HG02571 (cell line): ENCODE results near the gene SEPHS2.
"Not testable (repeated sequence)": the region's sequence is repeated elsewhere in the genome, so short reads cannot be mapped to it uniquely, and the experiment has no call there.

Experiments used
- ATAC-seq: cut with Tn5 transposase; IDR thresholded peaks from one replicate; pipeline ENCODE4 v1.9.1; 2021; ENCODE audit warnings: mild to moderate bottlenecking, moderate library complexity; ENCODE audit not compliant: unreplicated experiment

SEPHS2 gene

DNA sequence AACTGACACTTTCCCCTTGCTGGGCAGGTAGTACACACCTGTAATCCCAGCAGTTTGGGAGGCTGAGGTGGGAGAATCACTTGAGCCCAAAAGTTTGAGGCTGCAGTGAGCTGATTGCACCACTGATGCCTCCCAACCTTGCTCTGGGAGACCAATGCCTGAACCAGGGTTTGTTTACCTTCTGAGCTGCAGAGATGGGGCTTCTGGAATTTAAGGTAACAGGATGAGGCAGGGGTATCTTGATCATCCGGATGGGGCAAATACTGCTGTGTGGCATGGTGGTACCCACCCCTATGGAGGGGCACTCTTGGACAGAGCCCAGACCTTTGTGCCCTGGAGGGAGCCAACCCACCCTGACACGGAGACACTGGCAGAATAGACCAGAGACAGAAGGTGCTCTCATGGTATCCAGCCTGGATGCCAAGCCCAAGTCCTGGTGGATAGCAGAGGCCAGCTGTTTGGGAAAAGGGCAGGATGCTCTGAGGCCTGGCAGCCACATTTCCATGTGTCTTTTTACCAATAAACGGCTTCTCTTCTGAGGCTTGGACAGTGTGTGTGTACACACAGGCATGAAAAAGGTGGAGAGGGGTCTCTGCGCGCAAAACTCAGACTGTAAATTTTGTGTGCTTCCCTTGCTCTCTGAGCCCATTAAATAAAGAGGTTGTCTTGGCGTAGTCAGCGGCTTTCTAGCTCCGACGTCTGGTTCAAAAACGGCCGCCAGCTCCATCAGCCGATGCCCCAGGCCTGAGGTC is 46.1 kb downstream of the SEPHS2 start:
- ATAC-seq: no peak

DNA sequence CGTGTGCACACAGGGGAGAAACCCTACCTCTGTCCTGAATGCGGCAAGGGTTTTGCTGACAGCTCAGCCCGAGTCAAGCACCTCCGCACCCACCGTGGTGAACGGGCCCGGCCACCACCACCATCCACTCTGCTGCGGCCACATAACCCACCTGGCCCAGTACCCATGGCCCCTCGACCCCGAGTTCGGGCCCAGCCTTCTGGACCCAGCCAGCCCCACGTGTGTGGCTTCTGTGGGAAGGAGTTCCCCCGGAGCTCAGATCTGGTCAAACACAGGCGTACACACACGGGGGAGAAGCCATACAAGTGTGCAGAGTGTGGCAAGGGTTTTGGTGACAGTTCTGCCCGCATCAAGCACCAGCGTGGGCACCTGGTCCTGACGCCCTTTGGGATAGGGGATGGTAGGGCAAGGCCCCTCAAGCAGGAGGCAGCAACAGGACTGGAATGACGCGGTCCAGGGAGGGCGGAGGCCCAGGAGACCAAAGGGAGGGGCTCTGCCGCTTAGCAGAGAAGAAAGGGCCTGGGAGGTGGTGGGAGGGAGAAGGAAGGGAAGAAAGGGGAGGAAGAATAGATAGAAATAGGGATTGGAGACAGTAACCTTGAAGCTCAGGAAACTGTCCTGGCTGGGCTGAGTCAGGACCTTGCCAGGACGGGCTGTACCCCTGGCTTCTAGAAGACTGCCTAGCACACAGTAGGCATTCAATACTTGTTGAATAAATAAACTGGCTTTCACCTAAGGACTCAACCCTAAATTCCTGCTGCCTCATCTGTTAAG is 46.8 kb downstream of the SEPHS2 start:
- ATAC-seq: no peak

DNA sequence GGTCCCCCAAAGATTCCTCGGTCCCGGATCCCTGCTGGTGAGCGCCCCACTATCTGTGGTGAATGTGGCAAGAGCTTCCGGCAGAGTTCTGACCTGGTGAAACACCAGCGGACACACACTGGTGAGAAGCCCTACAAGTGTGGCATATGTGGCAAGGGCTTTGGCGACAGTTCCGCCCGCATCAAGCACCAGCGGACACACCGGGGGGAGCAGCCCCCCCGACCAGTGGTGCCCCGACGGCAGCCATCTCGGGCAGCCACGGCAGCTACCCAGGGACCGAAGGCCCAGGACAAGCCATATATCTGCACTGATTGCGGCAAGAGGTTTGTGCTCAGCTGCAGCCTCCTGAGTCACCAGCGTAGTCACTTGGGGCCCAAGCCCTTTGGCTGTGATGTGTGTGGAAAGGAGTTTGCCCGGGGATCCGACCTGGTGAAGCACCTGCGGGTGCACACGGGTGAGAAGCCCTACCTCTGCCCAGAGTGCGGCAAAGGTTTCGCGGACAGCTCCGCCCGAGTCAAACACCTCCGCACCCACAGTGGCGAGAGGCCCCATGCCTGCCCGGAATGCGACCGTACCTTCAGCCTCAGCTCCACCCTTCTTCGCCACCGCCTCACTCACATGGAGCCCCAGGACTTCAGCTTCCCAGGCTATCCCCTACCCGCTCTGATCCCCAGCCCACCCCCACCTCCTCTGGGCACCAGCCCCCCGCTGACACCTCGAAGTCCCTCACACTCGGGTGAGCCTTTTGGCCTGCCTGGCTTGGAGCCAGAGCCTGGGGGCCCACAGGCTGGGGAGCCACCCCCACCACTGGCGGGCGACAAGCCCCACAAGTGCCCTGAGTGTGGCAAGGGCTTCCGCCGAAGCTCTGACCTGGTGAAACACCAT is 47.7 kb downstream of the SEPHS2 start:
- ATAC-seq: no peak

DNA sequence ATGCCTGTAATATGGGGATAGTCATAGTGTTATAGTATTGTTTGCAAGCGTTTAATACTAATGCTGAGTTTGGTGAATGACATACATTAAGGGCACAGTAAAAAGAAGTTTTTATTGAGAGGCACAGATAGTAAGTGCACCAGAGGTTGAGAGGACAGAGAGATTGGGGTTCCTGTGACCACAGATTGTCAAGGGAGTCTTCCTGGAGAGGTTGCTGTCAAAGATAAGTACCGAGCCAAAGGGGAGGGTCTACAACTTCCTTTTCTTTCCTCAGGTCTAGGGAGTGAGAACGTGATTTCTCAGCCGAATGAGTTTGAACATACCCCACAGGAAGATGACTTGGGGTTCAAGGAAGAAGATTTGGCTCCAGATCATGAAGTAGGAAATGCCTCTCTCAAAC is 48.6 kb downstream of the SEPHS2 start:
- ATAC-seq: no peak

DNA sequence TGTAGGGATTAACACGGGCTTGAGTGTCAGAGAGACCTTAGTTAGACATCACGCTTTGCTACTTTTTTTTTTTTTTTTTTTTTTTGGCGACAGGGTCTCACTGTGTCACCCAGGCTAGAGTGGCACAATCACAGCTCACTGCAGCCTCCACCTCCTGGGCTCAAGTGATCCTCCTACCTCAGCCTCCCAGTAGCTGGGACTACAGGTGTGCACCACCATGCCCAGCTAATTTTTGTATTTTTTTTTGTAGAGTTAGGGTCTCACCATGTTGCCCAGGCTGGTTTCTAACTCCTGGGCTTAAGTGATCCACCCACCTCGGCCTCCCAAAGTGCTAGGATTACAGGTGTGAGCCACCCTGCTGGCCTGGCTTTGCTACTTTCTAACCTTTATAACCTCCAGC is 49.0 kb downstream of the SEPHS2 start:
- not testable (repeated sequence) for ATAC-seq

DNA sequence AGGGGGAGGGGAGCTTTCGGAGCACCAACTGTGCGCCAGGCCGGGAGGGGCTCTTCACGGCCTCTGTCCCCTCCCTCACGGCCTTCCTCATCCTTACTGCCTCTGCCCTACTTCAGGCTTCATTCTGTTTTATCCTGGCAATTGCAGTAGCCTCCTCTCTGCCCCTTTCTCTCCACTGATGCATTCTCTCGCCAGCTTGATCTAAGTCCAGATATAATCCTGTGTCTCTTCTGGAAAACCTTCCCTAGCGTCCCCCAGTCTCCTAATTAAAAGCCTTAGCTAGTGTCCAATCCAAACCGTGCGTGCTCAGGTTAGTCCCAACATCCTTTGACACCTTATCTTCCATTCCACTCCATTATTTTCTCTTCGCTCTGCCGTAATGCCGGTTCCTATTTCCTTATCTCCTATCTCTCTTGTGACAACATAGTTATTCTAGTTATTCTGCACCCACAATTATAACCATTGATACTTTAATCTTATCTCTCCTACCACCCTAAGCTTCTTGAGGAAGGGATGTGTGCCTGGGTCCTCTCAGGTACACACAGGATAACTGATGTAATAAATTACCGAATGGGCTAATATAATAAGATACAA is 49.6 kb downstream of the SEPHS2 start:
- ATAC-seq: no peak

DNA sequence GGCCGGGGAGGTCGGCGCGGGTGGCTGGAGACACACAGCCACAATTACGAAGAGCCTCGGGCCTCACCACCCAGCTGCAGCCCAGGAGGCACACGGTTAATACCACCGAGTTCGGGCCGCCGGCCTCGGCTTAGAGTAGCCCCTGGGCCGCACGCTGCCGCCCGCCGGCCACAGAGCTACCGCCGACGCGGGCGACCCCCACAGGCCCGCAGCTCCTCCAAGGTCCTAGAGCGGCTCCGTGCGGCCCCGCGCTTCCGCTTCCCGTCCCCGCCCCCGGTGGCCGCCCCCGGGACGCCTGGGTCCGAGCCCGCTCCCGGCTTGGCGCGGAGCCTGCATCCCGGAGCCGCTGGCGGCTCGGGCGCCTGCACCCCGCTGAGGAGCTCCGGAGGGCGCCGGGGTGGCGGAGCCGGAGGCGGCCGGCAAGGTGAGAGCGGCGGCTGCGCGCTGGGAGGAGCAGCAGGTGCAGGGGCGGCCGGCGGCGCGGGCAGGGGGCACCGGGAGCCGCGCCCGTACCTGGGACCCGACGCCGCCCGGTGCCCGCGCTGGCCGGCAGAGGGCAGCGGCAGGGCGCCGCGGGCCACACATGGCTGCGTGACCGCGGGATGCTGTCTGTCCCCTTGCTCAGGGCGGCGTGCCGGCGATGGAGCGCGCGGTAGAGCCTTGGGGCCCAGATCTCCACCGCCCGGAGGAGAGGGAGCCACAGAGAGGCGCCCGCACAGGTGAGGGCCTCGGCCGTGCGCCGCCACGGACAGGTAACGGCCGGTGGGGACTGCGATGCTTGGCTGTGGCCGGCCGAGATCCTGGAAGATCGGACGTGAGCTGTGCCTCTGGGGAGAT is 50.3 kb downstream of the SEPHS2 start, which contains the start of gene ZNF48:
Gene ZNF48 (plus strand): TSS at position 266 of the 837 bp plus-strand sequence. CDS start 375 bp downstream, at position 641.
- peak; percentile 53 for ATAC-seq

DNA sequence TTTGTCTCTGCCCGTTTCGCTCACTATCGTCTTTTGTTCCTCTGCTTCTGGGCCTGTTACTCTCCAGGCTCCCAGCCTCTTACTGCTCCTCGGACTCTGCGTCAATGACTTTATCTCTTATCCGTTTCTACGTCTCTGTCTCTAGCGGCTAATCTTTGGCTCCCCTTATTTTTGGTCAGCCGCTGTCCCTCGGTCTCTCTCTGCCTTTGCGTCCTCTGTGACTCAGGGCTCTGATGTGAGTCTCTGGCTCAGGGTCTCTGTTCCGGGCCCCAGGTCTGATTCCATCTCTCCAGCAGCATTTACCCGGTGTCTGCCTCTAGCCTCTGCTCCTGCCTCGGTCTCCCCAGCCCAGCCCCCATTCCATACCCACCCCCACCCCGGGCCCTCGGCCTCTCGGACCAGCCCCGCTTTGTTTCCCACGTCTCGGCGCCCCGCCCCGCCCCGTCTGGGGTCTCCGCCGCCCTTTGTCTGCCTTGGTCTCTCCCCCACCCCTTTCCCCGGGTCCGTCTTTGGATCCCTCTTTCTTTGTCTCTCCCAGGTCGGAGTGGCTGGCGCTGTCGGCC is 51.0 kb downstream of the SEPHS2 start:
- ATAC-seq: no peak
